RWPE1 (cell line): ENCODE results near the gene HRH3.
A peak's percentile ranks its signal among the peaks of the same experiment; 100 is the strongest.

Source experiments
- CTCF ChIA-PET: fragments of 350-600 bp; sonication (Branson Sonifier 250); formaldehyde crosslinking; extraction: SDS; loops from one replicate; lab custom pipeline; 2021; lab: Yijun Ruan, JAX
- POLR2A ChIA-PET: fragments of 400-600 bp; formaldehyde crosslinking; extraction: SDS; loops from one replicate; lab custom pipeline; 2020; ENCODE audit warnings: antibody characterized with exemption; ENCODE audit not compliant: low non-redundant PET; lab: Yijun Ruan, JAX
- DNase-seq: peaks from one replicate; pipeline ENCODE4 v3.0.0; 2012; ENCODE audit warnings: low spot score
- H3K27ac ChIP-seq: fragments of 450-650 bp; 2 replicates; pipeline ENCODE4 v1.5.1; 2017
- CTCF ChIP-seq: fragments of 450-650 bp; conservative IDR thresholded peaks from 2 replicates; pipeline ENCODE4 v1.5.1; 2017; ENCODE audit warnings: low read depth, mild to moderate bottlenecking

Gene HRH3

GRCh38 chr20:62209850-62210495 is 10.1 kb downstream of the HRH3 start:
- no peak for TF ChIP-seq CTCF
- ChIA-PET POLR2A (no interaction called here), CTCF (interaction anchor here (0.5 to 1.4 kb wide), 7 partner anchors 8 to 194 kb away, joined by 3 to 7 read pairs (median 3); no protein-coding TSS in a partner anchor)
- H3K27ac ChIP-seq = no peak overlapping the region
- DNase-seq = no peak

DNA sequence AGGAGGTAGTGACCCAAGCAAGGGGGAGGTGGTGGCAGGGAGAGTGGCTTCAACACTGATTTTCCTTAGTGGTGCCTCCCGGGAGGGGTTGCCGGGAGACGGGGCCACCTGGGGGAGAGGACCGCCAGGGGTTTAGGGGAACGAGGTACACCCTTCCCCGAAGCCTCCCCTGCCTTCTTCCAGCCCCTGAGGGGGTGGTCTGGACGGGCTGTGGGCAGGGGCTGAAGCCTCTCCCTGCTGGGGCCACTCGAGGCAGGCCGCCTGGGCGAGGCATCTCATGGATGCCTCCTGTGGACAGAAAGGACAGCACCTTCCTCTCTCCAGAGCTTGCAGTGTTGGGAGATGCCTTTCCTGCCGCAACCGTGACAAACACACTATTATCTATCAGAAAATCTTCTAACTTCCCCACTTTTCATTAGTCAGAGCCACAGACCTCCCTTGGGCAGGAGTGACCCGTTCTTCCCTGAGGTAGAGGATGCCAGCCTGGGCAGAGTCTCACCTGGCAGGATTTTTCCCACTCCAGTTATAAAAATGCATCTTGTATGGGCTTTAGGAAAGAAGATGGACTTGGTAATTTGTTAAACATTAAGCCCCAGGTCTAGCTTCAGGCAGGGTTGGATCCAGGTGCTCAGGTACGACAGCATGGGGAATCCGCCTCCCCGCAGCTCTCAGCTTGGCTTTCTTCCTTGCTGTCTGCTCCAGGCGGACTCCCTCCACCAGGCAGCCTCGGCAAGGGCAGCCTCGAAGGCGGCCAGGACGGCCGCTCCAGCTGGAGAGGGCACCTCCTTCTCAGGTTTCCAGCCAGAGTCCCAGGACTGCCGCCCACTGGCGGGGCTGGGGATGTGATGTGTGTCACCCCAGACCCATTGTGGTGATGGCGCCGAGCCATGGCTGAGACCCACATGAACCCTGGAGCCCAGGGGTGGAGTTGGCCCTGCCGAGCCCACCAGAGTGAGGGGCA is 11.0 kb downstream of the HRH3 start:
- CTCF ChIA-PET = interaction anchor here (0.5 to 1.4 kb wide), 8 partner anchors 9 to 193 kb away, joined by 3 to 7 read pairs (median 3); no protein-coding TSS in a partner anchor
- no peak overlapping the region for H3K27ac ChIP-seq
- POLR2A ChIA-PET = no interaction called here
- no peak for TF ChIP-seq CTCF
- peak; percentile 57 for DNase-seq

DNA sequence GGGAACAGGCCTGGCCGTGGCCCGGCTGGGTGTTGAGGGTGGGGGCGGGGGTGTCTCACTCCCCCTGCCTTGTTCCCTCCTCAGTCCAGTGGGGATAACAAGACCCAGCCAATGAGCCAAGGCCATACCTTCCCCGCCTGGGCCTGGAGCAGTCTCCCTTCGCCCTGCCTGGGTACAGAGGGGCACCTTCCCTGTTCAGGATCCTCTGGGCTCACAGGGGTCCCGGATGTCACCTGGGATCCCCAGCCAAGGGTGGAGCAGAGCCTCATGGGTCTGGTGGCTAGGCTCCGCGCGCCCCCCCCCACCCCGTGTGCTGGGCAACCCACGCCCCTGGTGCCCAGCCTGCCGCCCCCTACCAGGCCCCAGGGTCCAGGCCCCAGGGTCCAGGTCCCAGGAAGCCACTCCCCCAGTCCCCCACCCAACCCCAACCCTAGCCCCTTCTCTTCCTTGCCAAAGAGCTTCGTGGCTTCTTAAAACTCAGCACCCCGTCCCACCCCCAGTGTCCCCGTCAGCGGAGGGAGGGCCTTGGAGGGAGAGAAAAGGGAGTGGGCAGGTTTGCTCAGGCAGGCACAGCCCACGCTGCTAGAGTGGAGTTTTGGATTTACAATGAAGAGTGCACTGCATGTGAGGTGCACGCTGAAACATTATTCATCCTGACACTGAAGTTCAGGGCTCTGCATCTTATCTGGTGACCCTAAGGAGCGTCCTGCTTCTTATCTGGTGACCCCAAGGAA is 11.8 kb downstream of the HRH3 start:
- TF ChIP-seq CTCF = no peak
- ChIA-PET CTCF (interaction anchor here (1.2 to 1.4 kb wide), 2 partner anchors 10 to 31 kb away, joined by 4 to 7 read pairs; no protein-coding TSS in a partner anchor), POLR2A (no interaction called here)
- DNase-seq = no peak
- H3K27ac ChIP-seq = no peak overlapping the region

GRCh38 chr20:62206388-62206775 is 13.7 kb downstream of the HRH3 start:
- no peak for TF ChIP-seq CTCF
- POLR2A ChIA-PET = no interaction called here
- no peak overlapping the region for H3K27ac ChIP-seq
- CTCF ChIA-PET = interaction anchor here (1.0 kb wide), 1 partner anchor 619 kb away, joined by 3 read pairs; no protein-coding TSS in a partner anchor
- no peak for DNase-seq

GRCh38 chr20:62205618-62206387 is 14.3 kb downstream of the HRH3 start:
- TF ChIP-seq CTCF = no peak
- H3K27ac ChIP-seq = no peak overlapping the region
- ChIA-PET CTCF (interaction anchor here (1.0 kb wide), 1 partner anchor 619 kb away, joined by 3 read pairs; no protein-coding TSS in a partner anchor), POLR2A (no interaction called here)
- no peak for DNase-seq
